HG03095 (cell line): ENCODE data around the gene MAGI3.
"Not testable (repeated sequence)": the region's sequence is repeated elsewhere in the genome, so short reads cannot be mapped to it uniquely, and the experiment has no call there.

Experiments used
- ATAC-seq: cut with Tn5 transposase; IDR thresholded peaks from one replicate; pipeline ENCODE4 v1.9.1; 2021; ENCODE audit warnings: moderate library complexity; ENCODE audit not compliant: unreplicated experiment

MAGI3 gene

GRCh38 chr1:113681596-113682337, 291.5 kb downstream of the MAGI3 start:
- no peak for ATAC-seq

GRCh38 chr1:113683384-113684152, 293.3 kb downstream of the MAGI3 start:
- ATAC-seq, result no peak

GRCh38 chr1:113684153-113684541, 293.8 kb downstream of the MAGI3 start:
- ATAC-seq, result no peak

- no peak for ATAC-seq
These were observed 296.7 kb downstream of the MAGI3 start for GRCh38 chr1:113686891-113687618.

- ATAC-seq, result no peak
These were observed 300.9 kb downstream of the MAGI3 start for GRCh38 chr1:113691184-113691583.

GRCh38 chr1:113692342-113692741, 302.0 kb downstream of the MAGI3 start:
- ATAC-seq, result no peak

GRCh38 chr1:113692824-113693431, 302.6 kb downstream of the MAGI3 start:
- ATAC-seq, result no peak

GRCh38 chr1:113694910-113695309, 304.6 kb downstream of the MAGI3 start:
- ATAC-seq, result no peak

GRCh38 chr1:113701429-113701828, 311.1 kb downstream of the MAGI3 start:
- no peak for ATAC-seq

- no peak for ATAC-seq
These were observed 324.4 kb downstream of the MAGI3 start for GRCh38 chr1:113714606-113715269.

- ATAC-seq, result not testable (repeated sequence)
These were observed 327.2 kb downstream of the MAGI3 start for GRCh38 chr1:113717506-113717905.

GRCh38 chr1:113718621-113719020, 328.3 kb downstream of the MAGI3 start:
- not testable (repeated sequence) for ATAC-seq

- no peak for ATAC-seq
These were observed 330.7 kb downstream of the MAGI3 start for GRCh38 chr1:113721010-113721409.

- no peak for ATAC-seq
These were observed 342.5 kb downstream of the MAGI3 start for GRCh38 chr1:113732802-113733201.

- no peak for ATAC-seq
These were observed 344.2 kb downstream of the MAGI3 start for GRCh38 chr1:113734357-113735055.
